GM19023 (cell line): Measurements from ENCODE around the gene RNU4-1.
"Not testable (repeated sequence)": the region's sequence is repeated elsewhere in the genome, so short reads cannot be mapped to it uniquely, and the experiment has no call there.

ENCODE experiments used
- ATAC-seq: cut with Tn5 transposase; IDR thresholded peaks from one replicate; pipeline ENCODE4 v1.9.1; 2021; ENCODE audit warnings: mild to moderate bottlenecking, moderate library complexity; ENCODE audit not compliant: unreplicated experiment

RNU4-1 gene

DNA sequence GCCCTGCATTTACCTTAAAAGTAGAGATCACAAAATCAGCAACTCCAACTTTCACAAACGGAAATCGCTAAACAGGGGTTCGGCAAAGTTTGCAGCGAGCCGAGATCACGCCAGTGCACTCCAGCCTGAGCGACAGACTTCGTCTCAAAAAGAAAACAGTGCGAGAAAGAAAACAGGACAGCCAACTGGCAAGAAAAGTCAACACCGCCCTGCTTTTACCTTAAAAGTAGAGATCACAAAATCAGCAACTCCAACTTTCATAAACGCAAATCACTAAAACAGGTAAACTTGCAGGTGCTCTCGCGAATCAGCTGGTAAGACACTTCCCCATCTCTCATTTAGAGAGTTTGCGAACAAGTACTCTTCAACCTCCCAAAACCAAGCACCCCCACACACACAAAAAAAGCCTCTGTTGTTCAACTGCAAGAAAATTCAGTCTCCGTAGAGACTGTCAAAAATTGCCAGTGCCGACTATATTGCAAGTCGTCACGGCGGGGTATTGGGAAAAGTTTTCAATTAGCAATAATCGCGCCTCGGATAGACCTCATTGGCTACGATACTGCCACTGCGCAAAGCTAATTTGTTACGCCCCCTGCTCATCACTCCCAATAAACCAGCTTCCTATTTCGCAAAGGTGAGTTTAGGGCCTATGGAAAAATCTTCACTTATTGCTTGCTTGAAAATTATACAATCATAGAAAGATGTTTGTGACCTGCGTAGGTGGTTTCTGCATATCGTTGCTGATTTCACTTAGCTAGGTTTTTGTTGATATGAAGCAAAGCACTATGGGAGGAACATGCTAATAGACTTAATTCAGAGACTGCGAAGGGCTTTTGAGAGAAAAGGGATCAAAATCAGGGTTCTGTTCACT is at the start of gene RNU4-1:
TSS of gene RNU4-1 (minus strand) at position 577 of the 871 bp plus-strand sequence.
- ATAC-seq, result peak; percentile 38

DNA sequence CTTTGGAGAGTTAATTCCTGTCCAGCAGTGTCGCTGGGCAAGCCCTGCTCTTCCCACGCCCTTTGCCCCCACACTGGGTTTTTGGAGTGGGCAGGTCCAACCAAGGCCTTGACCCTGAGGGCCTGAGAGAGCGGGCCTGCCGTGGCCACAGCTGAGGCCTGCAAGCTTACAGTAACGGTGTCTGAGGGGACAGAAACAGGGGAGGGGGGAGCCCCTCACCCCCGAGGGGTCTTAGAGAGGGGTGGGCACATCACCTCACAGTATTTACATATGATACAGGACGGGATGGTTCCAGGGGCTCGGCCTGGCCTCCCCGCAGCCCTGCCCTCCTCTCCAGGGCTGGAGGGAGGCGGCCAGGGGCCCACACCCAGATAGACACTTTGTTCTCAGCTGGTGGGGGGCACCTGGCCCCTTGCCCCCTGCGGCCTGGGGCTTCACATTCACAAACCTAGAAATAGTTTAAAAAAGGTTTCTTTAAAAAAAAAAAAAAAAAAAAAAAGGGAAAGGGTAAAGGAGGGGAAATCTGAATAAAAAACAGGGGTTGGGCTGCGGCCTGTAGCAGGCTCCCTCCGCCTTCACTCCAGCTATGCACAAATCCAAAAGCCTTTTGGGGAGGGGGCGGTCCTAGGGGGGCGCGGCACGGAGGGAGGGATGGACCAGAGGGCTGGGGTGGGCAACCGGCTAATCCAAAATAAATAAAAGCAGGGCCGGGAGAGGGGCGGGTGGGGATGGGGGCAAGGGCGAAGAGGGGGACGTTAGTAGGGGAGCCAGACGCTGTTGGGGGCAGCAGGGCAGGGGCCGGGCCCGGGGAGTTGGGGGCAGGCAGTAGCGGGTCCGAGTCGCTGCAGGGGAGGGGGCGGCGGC is 49.4 kb upstream of the RNU4-1 start:
- ATAC-seq, result no peak

DNA sequence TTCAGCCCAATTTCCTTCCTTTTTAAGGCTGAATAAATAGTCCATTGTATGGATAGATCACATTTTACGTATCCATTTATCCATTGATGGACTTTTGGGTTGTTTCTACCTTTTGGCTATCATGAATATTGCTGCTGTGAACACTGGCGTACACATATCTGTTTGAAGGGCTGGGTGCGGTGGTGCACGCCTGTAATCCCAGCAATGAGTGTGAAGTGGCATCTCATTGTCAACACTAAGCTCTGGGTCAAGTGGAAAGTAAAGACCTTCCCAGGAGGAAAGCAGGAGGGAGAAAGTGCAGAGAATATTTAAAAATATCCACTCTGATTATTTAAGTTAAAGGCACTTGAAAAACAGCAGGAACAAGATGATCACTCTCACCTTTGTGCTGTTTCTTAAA is 46.2 kb upstream of the RNU4-1 start:
- no peak for ATAC-seq

DNA sequence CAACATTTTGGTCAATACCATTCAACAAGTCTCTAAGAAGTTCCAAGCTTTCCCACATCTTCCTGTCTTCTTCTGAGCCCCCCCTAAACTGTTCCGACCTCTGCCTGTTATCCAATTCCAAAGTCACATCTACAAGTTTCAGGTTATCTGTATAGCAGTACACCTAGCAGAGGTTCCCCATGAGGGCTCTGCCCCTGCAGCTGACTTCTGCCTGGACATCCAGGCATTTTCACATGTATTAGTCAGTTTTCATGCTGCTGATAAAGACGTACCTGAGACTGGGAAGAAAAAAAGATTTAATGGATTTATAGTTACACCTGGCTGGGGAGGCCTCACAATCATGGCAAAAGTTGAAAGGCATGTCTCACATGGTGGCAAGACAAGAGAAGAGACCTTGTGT is 44.7 kb upstream of the RNU4-1 start:
- no peak for ATAC-seq

DNA sequence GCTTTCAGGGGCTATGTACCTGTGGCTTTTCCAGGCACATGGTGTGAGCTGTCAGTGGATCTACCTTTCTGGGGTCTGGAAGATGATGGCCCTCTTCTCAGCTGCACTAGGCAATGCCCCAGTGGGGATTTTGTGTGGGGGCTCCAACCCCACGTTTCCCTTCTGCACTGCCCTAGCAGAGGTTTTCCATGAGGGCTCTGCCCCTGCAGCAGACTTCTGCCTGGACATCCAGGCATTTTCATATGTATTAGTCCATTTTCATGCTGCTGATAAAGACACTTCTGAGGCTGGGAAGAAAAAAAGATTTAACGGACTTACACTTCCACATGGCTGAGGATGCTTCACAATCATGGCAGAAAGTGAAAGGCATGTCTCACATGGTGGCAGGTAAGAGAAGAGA is 43.4 kb upstream of the RNU4-1 start:
- ATAC-seq, result not testable (repeated sequence)

DNA sequence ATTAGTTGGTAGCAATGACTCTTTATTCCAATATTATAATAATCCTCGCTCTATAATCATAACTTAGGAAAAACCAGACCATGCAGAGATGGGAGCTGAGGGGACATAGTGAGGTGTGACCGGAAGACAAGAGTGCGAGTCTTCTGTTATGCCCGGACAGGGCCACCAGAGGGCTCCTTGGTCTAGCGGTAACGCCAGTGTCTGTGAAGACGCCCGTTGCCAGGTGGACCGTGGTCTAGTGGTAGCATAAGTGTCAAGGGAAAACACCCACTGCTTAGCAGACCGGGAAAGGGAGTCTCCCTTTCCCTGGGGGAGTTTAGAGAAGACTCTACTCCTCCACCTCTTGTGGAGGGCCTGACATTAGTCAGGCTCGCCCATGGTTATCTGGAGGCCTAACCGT is 42.4 kb upstream of the RNU4-1 start:
- not testable (repeated sequence) for ATAC-seq

DNA sequence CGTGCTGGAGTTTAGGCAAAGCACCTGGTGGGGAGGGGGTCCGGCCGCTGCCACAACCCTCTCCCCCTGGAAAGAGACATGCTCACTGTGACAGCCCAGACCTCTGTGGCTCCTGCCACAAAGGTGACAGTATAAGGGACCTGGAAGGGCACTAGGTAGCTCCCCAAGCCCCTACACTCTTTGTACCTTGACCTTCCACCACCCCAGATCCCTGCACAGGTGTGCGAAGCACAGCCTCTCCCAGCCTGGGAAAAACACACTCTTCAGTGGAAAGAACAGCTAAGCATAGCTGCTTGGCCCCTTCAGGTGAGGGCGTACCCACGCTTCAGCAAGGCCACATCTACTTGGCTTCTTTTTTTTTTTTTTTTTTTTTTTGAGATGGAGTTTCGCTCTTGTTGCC is 39.5 kb upstream of the RNU4-1 start:
- ATAC-seq, result no peak

DNA sequence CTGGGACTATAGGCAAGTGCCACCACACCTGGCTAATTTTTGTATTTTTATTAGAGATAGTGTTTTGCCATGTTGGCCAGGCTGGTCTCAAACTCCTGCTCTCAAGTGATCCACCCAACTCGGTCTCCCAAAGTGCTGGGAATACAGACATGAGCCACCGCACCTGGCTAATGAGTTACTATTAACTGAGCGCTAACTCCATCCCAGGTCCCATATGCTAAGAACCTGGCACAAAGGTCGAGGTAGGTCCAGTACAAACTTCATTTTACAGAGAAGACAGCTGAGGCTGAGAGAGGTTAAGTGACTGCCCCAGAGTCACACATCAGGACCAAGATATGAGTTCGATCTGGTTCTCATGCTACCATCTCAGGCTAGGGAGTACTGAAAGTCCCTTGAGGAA is 39.0 kb upstream of the RNU4-1 start:
- ATAC-seq, result no peak

DNA sequence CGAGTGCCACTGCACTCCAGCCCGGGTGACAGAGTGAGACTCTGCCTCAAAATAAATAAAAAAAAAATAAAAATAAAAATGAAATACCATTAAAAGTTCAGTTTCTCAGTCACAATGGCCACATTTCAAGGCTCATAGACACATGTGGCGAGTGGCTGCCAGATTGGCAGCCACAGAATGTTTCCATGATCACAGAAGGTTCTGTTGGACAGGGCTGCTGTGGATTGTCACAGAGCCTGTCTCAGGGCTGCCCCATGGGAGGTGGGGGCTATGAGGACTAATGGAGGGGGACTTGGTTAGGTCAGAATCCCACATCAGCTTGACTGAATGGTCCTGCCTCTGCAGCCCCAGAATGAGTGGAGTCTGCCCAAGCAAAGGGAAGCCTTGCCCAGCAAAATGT is 38.4 kb upstream of the RNU4-1 start:
- no peak for ATAC-seq

DNA sequence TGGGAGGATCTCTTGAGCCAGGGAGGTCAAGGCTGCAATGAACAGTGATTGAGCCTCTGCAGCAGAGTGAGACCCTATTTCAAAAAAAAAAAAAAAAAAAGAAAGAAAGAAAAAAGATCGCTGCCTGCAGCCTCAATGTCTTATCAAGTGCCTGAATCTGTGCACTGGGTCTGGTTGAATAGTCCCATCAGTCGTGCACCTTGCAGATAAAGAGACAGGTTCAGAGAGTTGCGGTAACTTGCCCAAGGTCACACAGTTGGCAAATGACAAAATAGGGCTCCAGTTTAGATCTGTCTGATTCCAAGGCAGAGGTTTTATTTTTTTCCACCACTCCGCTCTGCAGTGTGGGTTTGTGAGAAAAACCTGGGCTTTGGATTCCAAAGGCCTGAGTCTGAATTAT is 35.2 kb upstream of the RNU4-1 start:
- ATAC-seq, result no peak

DNA sequence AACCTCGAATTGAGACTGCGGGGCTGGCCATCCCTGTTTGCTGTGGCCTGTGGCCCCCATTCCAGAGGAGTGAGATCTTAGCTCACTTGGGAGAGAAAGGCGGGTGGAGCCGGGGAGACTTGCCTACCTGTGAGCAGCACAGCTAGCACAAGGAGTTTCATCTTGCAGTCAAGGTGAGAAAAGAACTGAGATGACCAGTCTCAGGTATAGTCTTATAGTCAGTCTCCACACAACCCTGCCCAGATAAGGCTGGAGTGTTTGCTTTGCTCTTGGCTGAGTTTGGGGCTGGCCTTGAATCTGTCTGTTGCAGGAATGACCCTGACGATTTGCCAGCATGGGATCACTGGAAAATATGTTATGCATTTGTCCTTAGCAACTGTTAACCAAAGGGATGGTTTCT is 34.6 kb upstream of the RNU4-1 start, which contains the start of gene PLA2G1B:
TSS of gene PLA2G1B (minus strand) at position 187 of the 400 bp plus-strand sequence. CDS start at position 161, 26 bp downstream.
- no peak for ATAC-seq

DNA sequence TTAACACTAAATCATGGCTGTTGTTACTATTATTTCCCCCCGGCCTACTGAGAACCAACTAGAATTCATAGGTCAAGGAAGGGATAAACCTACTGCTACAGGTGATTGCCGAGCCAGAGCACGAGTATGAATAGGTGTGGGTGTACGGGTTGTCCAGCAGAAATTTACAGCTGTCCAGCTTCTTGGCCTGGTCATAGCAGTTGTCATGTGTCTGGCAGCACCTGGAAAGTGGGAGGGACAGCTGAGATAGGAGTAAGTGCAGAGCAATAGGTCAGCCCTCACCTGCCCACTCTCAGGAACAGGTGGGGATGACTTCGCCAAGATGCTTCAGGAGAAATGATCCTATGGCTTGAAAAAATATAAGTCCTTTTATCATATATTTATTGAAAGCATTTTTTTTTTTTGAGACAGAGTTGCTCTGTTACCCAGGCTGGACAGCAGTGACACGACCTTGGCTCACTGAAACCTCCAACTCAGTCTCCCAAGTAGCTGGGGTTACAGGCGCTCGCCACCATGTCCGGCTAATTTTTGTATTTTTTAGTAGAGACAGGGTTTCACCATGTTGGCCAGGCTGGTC is 31.9 kb upstream of the RNU4-1 start:
- ATAC-seq, result no peak

DNA sequence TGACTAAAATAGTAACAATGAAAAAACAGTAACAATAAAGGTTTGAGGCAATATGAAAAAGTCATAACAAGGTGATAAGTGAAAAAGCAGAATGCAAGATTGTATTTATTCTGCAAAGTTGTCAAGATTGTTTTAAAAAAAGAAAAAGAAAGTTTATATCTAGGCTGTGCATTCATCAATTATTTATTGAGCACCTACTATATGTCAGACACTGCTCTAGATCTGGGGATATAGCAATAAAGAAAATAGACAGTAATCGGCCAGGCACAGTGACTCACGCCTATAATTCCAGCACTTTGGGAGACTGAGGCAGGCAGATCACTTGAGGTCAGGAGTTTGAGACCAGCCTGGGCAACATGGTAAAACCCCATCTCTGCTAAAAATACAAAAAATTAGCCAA is 30.7 kb upstream of the RNU4-1 start:
- no peak for ATAC-seq

DNA sequence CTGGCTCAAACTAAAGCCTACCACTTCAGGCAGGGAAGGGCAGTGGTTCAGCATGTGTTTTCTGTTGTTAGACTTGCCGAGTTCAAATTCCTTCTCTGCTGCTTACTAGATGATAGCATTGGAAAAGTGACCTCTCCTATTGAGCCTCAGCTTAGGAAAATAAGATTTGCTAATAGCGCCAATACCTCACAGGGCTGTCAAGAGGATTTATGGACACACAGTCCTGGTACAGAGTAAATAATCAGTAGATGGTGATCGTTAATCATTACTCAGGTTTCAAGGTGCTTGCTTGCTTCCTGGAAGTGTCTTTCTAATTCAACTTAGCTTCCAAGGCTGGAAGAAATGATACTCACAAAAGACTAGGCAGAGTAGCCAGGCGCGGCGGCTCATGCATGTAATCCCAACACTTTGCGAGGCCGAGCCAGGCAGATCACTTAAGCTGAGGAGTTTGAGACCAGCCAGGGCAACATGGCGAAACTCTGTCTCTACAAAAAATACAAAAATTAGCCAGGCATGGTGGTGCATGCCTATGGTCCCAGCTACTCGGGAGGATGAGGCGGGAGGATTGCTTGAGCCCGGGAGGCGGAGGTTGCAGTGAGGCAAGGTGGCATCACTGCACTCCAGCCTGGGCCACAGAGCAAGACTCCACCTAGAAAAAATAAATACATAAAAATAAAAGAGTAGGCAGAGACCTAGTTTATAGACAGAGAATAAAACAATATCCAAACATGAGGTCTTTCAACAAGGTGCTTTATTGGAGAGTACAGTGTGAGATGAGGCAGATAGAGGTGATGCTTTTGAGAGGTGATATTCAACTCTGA is 28.6 kb upstream of the RNU4-1 start:
- no peak for ATAC-seq

DNA sequence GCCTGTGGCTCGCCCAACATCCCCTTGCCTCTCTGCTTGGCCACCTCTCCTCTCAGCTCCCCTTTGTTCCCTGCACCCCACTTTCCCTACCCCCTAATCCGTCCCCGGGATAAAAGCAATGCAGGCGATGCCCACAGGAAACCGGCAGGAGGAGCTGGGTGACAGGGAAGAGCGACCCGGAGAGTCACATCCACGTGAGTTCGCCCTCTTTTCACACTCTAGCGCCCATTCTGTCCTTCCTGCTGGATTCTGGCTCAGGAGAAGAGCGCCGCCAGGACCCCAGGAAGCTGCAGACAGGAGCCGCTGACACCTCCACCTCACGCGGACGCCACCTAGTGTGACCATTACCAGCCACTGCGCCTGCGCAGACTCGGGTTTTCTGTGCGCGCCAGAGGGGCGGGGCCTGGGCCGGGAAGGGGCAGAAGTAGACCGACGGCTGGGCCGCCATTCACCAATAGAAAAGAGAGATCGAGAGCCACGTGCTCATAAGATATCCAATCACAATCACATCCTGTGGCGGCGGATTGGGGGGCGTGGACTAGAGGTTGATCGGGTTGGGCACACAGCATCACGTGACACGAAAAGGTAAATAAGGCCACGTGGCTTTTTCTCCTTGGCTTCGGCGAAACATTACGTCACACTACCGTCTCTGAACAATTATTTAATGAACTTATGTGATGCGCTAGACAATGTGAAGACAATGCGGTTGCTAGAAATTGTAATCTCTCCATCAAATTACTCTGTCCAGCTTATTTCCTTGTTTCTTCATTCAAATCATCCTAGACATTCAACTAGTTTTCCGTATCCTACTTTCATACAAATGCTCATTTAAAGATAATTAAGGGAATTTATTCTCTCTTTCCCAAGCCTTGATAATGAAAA is 24.4 kb upstream of the RNU4-1 start:
- peak; percentile 100 for ATAC-seq

DNA sequence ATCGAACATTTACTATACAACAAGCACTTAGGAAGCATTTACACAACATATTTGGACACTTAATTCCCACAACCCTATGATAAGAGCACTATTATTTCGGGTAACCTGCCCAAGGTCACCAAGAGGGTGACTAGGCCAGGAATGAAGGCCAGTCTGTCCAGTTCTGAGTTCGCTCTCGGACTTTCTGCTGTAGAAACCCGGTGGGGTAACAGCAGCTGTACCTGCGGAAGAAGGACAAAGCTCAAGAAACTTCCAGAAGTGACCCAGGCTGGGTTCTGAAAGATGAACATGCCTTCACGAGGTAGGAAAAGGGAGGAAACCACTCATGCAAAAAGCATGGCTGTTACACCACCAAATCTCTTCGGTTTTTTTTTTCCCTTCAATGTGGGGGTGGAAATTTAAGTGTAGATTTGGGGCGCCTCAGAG is 23.8 kb upstream of the RNU4-1 start:
- ATAC-seq, result no peak

DNA sequence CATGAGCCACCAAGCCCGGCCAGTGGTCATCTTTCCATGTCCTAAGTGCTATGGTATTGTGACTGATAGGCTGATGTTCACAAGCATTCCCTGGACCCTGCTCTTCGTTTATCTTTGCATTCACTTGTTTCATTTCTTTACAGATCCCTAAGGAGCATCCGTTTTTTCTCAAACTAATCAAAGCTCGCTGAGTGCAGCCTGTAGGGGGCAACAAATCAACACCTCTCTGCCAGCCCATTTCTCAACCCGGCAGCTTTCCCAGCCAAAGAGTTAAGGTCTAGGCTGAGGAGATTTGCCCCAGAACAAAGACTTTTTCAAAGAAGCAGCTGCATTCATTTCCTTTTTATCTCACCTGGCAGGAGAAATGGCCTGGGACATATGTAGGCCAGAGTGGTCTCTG is 21.2 kb upstream of the RNU4-1 start:
- no peak for ATAC-seq

DNA sequence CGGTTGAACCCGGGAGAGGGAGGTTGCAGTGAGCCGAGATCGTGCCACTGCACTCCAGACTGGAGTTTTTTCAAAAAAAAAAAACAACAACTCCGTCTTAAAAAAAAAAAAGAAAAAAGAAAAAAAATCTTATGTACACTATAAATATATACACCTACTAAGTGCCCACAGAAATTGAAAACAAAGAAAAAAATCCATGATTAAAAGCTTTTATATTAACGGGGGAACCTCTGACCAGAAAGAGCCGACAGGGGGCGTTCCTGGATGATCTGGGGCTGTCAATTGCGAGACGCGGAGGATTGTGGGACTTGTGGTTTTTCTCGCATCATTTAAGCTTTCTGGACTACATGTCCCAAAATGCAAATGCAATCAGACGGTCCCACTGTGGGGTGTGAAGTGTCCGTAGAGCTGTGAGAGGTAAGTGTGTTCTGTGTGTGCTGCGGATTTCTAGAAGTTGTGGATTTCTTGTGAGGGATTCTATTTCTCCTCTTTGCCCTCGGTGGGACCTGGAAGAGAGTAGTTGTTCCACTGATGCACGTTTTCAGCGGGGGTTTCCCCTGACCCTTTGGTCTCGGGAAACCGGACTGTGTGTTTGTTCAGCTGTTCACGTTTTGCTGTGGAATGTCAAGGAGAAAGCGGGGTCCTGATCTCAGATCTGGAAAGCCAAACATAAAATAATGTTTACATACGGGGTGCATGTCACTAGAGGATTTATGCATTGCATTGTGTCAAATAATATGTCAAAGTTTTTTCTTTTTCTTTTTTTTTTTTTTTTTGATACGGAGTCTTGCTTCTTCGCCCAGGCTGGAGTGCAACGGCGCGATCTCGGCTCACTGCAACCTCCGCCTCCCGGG is 9.2 kb upstream of the RNU4-1 start, which contains the start of gene SIRT4:
TSS of gene SIRT4 (plus strand) at position 360 of the 854 bp plus-strand sequence. CDS start 1,241 bp downstream, outside the sequence.
- ATAC-seq, result peak; percentile 96

DNA sequence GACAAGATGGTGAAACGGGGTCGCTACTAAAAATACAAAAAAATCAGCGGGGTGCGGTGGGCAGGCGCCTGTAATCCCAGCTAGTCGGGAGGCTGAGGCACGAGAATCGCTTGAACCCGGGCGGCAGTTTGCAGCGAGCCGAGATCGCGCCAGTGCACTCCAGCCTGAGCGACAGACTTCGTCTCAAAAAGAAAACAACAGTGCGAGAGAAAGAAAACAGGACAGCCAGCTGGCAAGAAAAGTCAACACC is 701 bp downstream of the RNU4-1 start:
- peak; percentile 8 for ATAC-seq
